Adrenal gland (tissue), 5 donors: ENCODE measurements around the gene FCHO2.

Experiments used
- CTCF ChIP-seq, 6 experiments: fragments of 450-650 bp in 4 of 6; fragments of 200-600 bp in 2 of 6; sonication (generic) in 1 of 6; IDR thresholded peaks; 1 replicate in 5 of 6; 2 replicates in 1 of 6; pipeline versions ENCODE4 v1.5.1 to v1.8.0; 2016 to 2021; ENCODE audit warnings: antibody characterized with exemption in 6 of 6, mild to moderate bottlenecking in 2 of 6, moderate library complexity in 1 of 6
- POLR2A ChIP-seq, 2 donors: fragments of 450-650 bp; IDR thresholded peaks; one replicate each; pipeline ENCODE4 v1.6.1; 2017; ENCODE audit warnings: antibody characterized with exemption in 2 of 2, mild to moderate bottlenecking in 2 of 2, moderate library complexity in 1 of 2
- donor health status: DM: no; HTN: no; CAD: no.

GRCh38 chr5:73135021-73135420 lies 179.2 kb downstream of the FCHO2 start:
- TF ChIP-seq CTCF (IDR thresholded peaks at IDR 0.05) (no peak), POLR2A (IDR thresholded peaks at IDR 0.05) (no peak)
